ENCODE measurements around the gene ARSA.

DNA sequence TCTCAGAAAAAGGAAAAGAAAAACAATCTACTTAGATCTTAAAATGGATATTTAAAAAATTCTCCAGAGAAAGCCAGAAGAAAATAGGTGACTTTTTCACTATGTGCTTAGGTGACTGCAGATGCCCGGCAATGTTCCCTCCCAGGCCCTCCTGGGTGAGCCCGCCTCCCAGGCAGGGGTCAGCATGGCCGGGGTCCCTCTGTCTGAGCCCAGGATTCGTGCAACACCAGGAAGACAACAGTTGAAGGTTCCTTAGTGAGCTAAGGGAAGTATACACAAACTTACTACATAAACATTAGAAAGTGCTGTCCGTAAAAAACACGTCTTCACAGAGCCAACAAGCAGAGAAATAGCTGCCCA, 15.8 kb downstream of the ARSA start:
- TF ChIP-seq CTCF (IDR thresholded peaks at IDR 0.05; ENCODE audit: low read depth, low read length, poor library complexity, severe bottlenecking) (no peak), EZH2phosphoT487 (IDR thresholded peaks at IDR 0.05; ENCODE audit: borderline replicate concordance, low read length) (no peak)
